Stimulated activated naive CD4-positive, alpha-beta T cell (primary cell): ENCODE measurements around the gene DMP1.

Experiments
- DNase-seq, 6 experiments: peaks; one replicate each; lab custom pipeline; 2025; lab: John Stamatoyannopoulos, UW

DMP1 gene, protein sequence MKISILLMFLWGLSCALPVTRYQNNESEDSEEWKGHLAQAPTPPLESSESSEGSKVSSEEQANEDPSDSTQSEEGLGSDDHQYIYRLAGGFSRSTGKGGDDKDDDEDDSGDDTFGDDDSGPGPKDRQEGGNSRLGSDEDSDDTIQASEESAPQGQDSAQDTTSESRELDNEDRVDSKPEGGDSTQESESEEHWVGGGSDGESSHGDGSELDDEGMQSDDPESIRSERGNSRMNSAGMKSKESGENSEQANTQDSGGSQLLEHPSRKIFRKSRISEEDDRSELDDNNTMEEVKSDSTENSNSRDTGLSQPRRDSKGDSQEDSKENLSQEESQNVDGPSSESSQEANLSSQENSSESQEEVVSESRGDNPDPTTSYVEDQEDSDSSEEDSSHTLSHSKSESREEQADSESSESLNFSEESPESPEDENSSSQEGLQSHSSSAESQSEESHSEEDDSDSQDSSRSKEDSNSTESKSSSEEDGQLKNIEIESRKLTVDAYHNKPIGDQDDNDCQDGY

GRCh38 chr4:87649980-87650379 lies at the start of gene DMP1:
Gene DMP1, plus strand, starts transcription at chr4:87650280. Its CDS starts 6,213 bp downstream, at chr4:87656493.
- DNase-seq, result no peak

DNA sequence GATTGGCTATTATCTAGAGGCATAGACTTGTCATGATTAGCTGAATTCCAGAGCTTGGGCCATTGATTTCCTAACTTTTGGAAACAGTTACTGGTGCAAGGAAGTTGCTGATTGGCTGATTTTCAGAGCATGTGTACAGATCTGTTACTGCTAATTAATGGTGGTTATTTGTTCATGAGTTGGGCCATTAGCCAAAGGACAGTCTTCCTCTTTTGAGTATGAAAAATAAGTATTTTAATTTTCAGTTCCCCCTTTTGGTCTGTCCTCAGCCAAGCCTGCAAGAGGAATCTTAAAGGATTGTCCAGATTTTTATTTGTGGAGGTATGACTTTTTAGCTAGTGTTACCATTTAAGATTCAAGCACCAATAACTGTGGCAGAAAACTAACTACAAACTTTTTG lies 48.7 kb upstream of the DMP1 start:
- DNase-seq, result no peak

DNA sequence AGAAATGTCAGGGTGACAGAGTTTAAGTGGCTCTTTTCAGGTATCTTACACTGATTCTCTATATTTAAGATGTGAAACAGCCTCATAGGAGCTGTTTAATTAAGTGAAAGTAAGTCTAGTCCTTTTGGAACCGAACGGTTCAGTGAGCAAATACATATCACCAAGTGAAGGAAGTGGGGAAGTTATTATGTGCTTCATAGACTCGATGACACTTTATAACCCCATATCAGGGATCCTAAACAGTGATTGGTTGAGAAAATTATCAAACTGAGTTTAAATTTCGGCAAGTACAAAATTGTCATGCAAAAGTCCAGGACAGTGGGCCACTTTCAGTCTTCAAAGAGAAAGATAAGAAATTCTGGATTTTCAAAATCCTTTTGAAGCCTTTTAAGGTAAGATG lies 41.9 kb upstream of the DMP1 start, which contains the start of gene DSPP:
Gene DSPP (plus strand): TSS at position 301 of the 400 bp plus-strand sequence. CDS start 2,380 bp downstream, outside the sequence.
- no peak for DNase-seq

- DNase-seq, result no peak
Measured at GRCh38 chr4:87614292-87614890, 35.7 kb upstream of the DMP1 start.

DNA sequence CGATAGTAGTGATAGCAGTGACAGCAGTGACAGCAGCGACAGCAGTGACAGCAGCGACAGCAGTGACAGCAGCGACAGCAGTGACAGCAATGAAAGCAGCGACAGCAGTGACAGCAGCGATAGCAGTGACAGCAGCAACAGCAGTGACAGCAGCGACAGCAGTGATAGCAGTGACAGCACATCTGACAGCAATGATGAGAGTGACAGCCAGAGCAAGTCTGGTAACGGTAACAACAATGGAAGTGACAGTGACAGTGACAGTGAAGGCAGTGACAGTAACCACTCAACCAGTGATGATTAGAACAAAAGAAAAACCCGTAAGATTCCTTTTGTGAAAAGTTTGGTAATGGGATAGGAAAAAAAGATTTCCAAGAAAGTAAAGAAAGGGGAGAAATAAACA lies 33.8 kb upstream of the DMP1 start:
- no peak for DNase-seq

DNA sequence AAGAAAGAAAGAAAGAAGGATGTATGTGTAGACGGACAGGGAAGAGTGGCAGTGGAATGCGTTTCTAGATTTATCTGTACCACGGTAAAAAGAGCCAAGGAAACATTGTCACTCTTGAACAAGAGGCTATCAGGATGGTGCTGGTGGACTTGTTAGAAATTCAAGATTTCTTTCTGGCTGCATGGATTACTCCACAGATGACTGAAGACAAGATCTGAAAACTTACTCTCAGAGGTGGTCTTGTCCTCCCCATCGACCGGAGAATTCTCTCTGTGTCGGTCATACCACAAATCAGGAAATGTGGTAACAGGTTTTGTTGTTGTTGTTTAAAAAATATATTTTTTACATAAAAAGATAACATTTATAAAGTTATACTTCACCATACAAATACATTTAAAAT lies 30.0 kb upstream of the DMP1 start:
- DNase-seq, result no peak

DNA sequence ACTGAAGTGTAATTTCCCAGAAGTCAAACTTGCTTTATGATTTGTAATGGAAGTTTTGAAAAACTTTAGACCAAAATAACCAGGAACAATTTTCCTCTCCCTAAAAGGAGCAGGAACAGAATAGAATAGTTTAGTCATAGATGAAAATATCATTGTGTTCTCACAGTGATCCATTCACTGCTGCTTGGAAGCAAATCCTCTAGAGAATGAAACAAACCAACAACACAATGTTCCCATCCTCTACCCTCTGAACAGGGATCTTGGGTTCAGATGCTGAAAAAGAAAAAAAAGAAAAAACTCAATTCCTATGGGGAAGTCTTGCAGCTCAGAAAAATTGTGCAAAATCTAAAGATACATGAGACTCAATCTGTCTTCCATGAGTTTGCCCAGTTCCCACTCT lies 29.6 kb upstream of the DMP1 start:
- DNase-seq, result no peak

GRCh38 chr4:87622303-87622702 lies 27.8 kb upstream of the DMP1 start:
- no peak for DNase-seq

DNA sequence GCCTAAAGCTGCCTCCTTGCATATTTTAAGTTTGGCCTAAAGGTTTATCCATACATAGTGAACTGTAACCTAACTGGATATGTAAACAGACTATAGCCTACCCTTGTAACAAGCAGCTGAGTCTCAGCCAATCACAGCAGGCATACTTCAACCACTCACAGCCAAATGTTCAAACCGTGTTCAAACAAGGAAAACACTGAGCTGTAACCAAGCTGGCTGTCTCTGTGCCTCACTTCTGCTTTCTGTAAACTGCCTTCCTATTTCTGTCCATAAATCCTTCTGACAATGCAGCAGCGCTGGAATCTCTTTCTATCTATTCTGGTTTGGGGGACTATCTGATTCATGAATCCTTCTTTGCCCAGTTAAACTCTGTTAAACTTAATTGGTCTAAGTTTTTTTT lies 25.4 kb upstream of the DMP1 start:
- DNase-seq, result no peak

DNA sequence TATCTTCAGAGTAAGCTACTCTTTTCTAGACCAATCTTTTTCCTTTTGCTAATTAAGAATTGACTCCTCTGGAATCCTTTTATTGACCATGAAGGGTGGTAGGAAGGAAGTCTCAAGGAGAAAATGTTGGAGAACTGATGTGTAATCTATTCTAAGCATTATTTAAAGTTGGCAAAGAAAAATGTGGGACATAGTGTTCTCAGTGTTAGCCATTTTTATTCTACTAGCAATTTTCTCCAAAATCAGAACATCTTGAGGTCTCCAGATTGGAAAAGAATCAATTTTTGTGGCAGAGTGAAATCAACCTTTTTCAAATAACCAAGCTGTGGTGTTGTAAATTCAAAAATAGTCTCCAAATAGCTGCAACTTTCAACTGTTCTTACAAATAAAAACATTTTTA lies 18.4 kb upstream of the DMP1 start:
- no peak for DNase-seq

DNA sequence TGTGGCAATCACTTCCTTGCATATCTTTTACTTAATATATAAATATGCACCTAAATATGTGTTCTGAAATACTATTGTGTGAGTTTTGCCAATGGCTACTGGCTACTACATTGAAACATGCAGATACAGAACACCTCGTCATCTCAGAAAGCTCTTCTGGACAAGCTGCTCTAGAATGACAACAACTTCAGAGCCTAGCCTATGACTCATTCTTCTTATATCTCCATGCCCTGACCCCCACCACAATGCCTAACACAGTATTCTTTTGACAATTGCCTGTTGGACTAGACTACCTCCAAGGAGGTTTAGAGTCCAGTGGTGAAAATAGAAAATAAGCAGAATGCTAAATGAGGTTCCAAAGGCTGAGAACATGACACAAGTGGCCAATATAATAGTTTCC lies 17.6 kb upstream of the DMP1 start:
- DNase-seq, result no peak

DNA sequence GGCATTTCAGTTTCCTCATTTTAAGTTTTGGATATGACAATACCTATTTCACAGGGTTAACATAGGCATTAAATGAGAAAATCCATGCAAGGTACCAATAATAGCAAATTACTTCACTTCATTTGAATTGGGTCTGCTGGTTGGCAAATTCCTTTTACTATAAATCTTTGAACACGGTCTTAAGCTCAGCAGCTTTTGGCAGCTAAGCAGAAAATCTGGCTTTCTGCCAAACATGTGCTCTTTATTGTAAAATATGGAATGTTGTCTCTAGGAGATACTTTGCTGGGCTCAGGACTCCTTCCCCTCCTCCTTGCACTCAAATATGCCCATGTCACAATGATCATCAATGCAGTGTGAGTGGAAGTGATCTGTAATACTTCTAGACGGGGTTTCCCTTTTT lies 16.8 kb upstream of the DMP1 start:
- no peak for DNase-seq

DNA sequence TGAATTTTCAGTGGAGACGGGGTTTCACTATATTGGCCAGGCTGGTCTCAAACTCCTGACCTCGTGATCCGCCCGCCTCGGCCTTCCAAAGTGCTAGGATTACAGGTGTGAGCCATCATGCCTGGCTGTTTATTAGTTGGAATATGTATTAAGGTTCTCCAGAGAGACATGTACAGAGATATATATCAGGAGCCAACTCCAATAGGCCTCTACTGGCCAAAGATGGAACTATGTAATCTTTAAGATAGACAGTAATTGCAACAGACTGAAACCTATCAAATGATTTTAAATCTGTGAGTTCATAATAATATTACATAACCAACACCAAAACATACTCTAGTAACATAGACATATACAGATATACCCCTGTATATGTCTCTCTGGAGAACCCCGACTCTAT lies 5.8 kb upstream of the DMP1 start:
- DNase-seq, result no peak

GRCh38 chr4:87650938-87651337 lies 858 bp downstream of the DMP1 start:
- DNase-seq, result no peak

- no peak for DNase-seq
Measured at GRCh38 chr4:87651941-87652340, 1.9 kb downstream of the DMP1 start.

DNA sequence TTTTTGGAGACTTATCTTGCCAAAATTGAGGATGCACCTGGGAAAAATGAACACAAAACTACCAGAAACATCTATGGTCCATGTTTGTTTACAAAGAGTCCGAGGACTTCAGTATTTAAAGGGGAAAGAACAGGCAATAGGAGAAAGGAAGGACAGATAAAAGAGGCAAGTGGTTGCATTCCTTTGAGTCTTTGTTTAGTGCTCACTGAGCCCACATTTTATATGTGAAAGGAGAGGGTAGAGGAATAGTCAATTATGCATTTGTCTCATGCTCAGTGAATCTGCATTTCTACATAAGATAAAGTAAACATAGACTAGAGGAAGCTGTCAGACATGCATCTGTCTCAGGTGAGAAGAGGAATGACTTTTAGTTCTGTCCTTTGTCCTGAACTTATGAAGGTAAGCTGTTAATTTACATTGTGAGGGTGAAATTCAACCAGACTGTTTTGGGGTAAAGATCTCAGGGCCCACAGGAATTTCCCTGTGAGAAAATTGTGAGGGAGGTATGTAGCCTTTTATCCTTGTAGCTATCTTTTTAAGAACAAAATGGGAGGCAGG lies 4.5 kb downstream of the DMP1 start:
- DNase-seq, result no peak

DNA sequence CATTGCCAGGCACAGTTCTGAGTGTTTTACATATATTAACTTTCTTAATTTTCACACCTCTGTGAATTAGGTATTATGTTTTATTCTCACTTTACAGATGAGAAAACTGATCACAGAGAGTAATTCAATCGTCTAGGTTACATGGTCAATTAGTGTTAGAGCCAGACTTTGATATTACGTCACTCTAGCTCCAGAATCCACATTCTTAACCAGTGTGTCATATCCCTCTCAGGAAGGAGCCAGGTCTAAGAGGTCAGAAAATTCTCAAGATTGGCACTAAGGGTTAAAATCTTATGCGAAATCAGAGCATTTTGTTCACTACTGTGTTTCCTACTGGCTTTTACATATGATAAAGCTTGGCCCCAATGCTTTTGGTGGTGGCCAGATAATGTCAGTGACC lies 7.4 kb downstream of the DMP1 start:
- no peak for DNase-seq

DNA sequence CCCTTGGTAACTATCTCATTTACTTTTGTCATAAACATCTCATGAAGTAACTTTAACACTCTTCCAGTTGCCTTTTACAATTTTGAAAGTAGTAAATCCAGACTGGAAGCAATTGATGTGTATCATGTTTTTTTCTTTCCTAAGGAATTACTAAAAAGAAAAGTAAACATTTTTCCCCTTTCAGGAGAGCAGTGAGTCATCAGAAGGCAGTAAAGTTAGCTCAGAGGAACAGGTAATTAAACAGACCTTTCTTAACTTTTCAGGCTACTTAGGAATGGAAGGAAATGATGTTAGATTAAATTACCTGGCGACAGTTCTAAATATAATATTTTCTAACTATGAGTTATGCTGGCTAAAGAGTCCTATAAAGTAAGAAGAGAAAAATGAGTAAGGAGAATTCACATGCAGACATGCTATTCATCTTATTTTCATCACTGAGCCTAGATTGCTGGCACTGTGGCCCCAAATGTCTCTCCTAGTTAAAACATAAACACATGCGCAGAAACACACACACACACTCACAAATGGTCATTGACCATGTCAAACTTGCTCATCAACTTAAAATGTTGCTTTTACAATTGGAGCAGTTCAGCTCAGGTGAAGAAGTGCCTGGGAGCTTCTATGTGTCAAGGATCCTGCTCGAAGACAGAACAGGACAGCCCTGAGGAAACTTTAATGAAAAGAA lies 9.3 kb downstream of the DMP1 start:
- DNase-seq, result no peak

- DNase-seq, result no peak
Measured at GRCh38 chr4:87662871-87663270, 12.8 kb downstream of the DMP1 start.

- DNase-seq, result no peak
Measured at GRCh38 chr4:87669373-87669772, 19.3 kb downstream of the DMP1 start.

DNA sequence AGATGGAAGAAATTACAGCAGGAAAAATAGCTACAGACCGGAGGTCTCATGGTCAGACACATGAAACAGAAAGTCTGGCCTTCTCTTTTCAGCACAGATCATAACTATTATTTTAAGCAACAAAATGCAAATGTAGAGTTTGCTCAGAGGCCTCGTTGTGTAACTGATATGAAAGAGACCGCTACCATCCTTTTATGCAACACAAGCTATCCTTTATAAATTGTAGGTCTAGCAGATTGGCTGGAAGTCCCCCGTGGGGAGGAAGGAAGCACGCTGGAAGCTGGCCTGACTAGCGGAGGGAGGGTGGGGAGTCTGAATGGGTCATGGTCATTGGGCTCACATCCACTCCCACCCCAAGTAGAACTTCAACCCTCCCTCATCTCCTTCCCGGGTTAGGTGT lies 27.7 kb downstream of the DMP1 start:
- peak in 1 of 6 experiments; percentile 1 for DNase-seq

- DNase-seq, result peak in 3 of 6 experiments; percentile 1 to 14 (median 2)
Measured at GRCh38 chr4:87679449-87680169, 29.5 kb downstream of the DMP1 start.
